CD4-positive, CD25-positive, alpha-beta regulatory T cell (primary cell): ENCODE results near the gene C5orf15. TPM values are rescaled to one million over a fixed set of nuclear protein-coding genes. Genes with fewer than 3 reads are reported as not detected.
A peak's percentile ranks its signal among the peaks of the same experiment; 100 is the strongest.
"Not testable (repeated sequence)": the region's sequence is repeated elsewhere in the genome, so short reads cannot be mapped to it uniquely, and the experiment has no call there.

ENCODE experiments used
- ATAC-seq, 2 donors: fragments of 150-1000 bp; cut with Tn5 transposase; one replicate each; pipeline ENCODE4 v1.10.0; 2021; ENCODE audit warnings: low read depth in 2 of 2, moderate number of reproducible peaks in 2 of 2, moderate library complexity in 1 of 2
- DNase-seq, 3 donors: peaks; one replicate each; pipeline versions ENCODE4 v3.0.0 to v3.0.0-alpha.2; 2012 to 2022; ENCODE audit warnings: mixed read lengths in 1 of 3
- H3K27ac ChIP-seq: one replicate; pipeline ENCODE4 v1.7.0; 2013; ENCODE audit warnings: mild to moderate bottlenecking, low read length; ENCODE audit not compliant: insufficient read depth, poor library complexity, severe bottlenecking
- H3K27me3 ChIP-seq: one replicate; pipeline ENCODE4 v1.7.0; 2013; ENCODE audit warnings: low read length; ENCODE audit not compliant: control insufficient read depth, insufficient read depth
- H3K36me3 ChIP-seq: one replicate; pipeline ENCODE4 v1.7.0; 2013; ENCODE audit warnings: mild to moderate bottlenecking, low read length, moderate library complexity; ENCODE audit not compliant: control insufficient read depth, insufficient read depth
- H3K4me1 ChIP-seq: 2 replicates; pipeline ENCODE4 v1.7.0; 2013; ENCODE audit warnings: mild to moderate bottlenecking, low read length; ENCODE audit not compliant: insufficient read depth, control insufficient read depth, poor library complexity, severe bottlenecking
- H3K4me3 ChIP-seq: one replicate; pipeline ENCODE4 v1.7.0; 2013; ENCODE audit warnings: low read depth, mild to moderate bottlenecking, low read length, moderate library complexity
- H3K9me3 ChIP-seq, 2 experiments: 1 replicate in 1 of 2; 2 replicates in 1 of 2; pipeline ENCODE4 v1.7.0; 2013; ENCODE audit warnings: low read length in 2 of 2, mild to moderate bottlenecking in 1 of 2, moderate library complexity in 1 of 2; ENCODE audit not compliant: control insufficient read depth in 2 of 2
- H3K27ac Mint-ChIP-seq, 3 donors: one replicate each; pipeline ENCODE4 v1.8.0; 2020 to 2022; ENCODE audit warnings: mild to moderate bottlenecking in 3 of 3, mixed read lengths in 3 of 3, moderate library complexity in 2 of 3
- H3K27me3 Mint-ChIP-seq: one replicate; pipeline ENCODE4 v1.8.0; 2022; ENCODE audit warnings: mild to moderate bottlenecking, mixed read lengths
- H3K36me3 Mint-ChIP-seq: one replicate; pipeline ENCODE4 v1.8.0; 2020; ENCODE audit warnings: mixed read lengths
- H3K4me1 Mint-ChIP-seq, 4 donors: one replicate each; pipeline ENCODE4 v1.8.0; 2020 to 2022; ENCODE audit warnings: mixed read lengths in 4 of 4, mild to moderate bottlenecking in 1 of 4
- H3K4me3 Mint-ChIP-seq, 4 donors: one replicate each; pipeline ENCODE4 v1.8.0; 2020 to 2022; ENCODE audit warnings: mild to moderate bottlenecking in 4 of 4, mixed read lengths in 4 of 4, moderate library complexity in 3 of 4
- H3K9me3 Mint-ChIP-seq, 7 donors: one replicate each; pipeline ENCODE4 v1.8.0; 2020 to 2022; ENCODE audit warnings: mixed read lengths in 7 of 7, mild to moderate bottlenecking in 3 of 7, moderate library complexity in 2 of 7
- polyA plus RNA-seq, 4 donors: library from polyadenylated mRNA; unstranded; fragments of 300-500 nt; fragmentation: Illumina TruSeq; gene quantifications; one replicate each; pipeline ENCODE4 v1.2.3, GENCODE V29; 2021
- total RNA-seq: library from RNA; stranded (reverse); gene quantifications from one replicate; pipeline ENCODE4 v1.2.3, GENCODE V29; 2022

Gene C5orf15
- total and polyA plus RNA-seq, 5 donors from 2014 or later, result 12.9 to 34.8 (median 25.4) TPM

DNA sequence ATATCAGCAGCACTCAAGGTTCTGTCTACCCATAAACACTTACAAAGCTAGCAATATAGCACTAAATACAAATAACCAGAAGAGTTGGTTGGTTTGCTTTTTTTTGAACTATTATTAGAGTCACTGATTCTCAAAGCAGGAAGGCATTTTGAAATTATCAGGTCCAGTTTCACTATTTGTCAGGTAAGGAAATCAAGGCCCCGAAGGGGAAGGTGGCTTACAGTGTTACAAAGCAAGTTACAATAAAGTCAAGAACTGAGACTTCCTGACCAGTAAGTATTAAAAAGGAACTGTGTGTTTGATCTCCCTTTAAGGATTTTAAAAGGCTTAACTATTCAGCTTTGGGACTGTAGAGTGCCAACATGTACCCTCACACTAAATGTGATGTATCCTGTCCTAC lies 10.8 kb downstream of the C5orf15 start:
- ATAC-seq (no peak), DNase-seq (peak in 1 of 3 donors; percentile 59)
- no peaks in the 10 kb centered on the region for H3K27me3 ChIP-seq
- H3K4me3 Mint-ChIP-seq, result peak overlapping the region in 3 of 4 donors; percentile 8 to 17 (median 15)
- peaks cover 14% of the 10 kb centered on the region for H3K4me1 ChIP-seq
- no peaks in the 10 kb centered on the region for H3K9me3 ChIP-seq
- H3K27me3 Mint-ChIP-seq, result no peaks in the 10 kb centered on the region
- peaks cover 28 to 36% (median 30%) of the 10 kb centered on the region in 4 donors for H3K4me1 Mint-ChIP-seq
- peak overlapping the region; percentile 53 for H3K27ac ChIP-seq
- peaks cover 34% of the 10 kb centered on the region for H3K36me3 ChIP-seq
- H3K4me3 ChIP-seq, result peak overlapping the region; percentile 45
- H3K27ac Mint-ChIP-seq, result peak overlapping the region; percentile 73 to 76 (median 74)
- no peaks in the 10 kb centered on the region for H3K9me3 Mint-ChIP-seq
- H3K36me3 Mint-ChIP-seq, result peaks cover 29% of the 10 kb centered on the region

GRCh38 chr5:133957080-133957479 lies 11.3 kb downstream of the C5orf15 start:
- Mint-ChIP-seq H3K27me3 (no peaks in the 10 kb centered on the region), H3K36me3 (peaks cover 29% of the 10 kb centered on the region), H3K4me1 (peaks cover 23 to 31% (median 26%) of the 10 kb centered on the region in 4 donors), H3K4me3 (peak overlapping the region in 1 of 4 donors; percentile 15), H3K9me3 (no peaks in the 10 kb centered on the region), H3K27ac (peak overlapping the region; percentile 73 to 76 (median 74))
- Histone ChIP-seq H3K4me1 (peaks cover 14% of the 10 kb centered on the region), H3K9me3 (no peaks in the 10 kb centered on the region), H3K4me3 (peak overlapping the region; percentile 45), H3K27ac (peak overlapping the region; percentile 53), H3K36me3 (peaks cover 34% of the 10 kb centered on the region), H3K27me3 (no peaks in the 10 kb centered on the region)
- DNase-seq (no peak), ATAC-seq (no peak)

DNA sequence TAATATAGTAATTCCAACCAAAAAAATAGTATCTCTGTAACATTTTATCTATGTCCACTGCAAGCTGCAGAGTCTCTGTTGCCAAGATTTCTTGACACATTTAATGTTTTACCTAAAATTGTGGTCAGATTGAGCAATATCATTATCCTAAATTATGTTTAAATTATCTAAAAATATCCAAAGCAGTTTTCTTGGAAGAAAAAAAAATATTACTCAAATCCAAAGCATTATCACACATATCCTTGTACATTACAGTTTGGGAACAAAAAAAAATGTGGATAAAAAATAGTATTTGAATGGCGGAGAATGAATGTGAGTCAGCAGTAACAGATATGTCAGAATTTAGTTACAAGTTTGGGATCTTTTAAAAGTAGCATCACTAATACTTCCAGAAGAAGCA lies 12.2 kb downstream of the C5orf15 start:
- not testable (repeated sequence) for H3K27ac ChIP-seq, ATAC-seq, H3K27ac Mint-ChIP-seq, DNase-seq, H3K27me3 ChIP-seq, H3K4me3 Mint-ChIP-seq, H3K27me3 Mint-ChIP-seq, H3K9me3 Mint-ChIP-seq, H3K9me3 ChIP-seq, H3K4me3 ChIP-seq
- peaks cover 29% of the 10 kb centered on the region for H3K36me3 Mint-ChIP-seq
- peaks cover 14% of the 10 kb centered on the region for H3K4me1 ChIP-seq
- peaks cover 34% of the 10 kb centered on the region for H3K36me3 ChIP-seq
- peaks cover 23 to 29% (median 26%) of the 10 kb centered on the region in 4 donors for H3K4me1 Mint-ChIP-seq

- Histone ChIP-seq H3K4me1 (peaks cover 14% of the 10 kb centered on the region), H3K27ac (no peak overlapping the region), H3K27me3 (no peaks in the 10 kb centered on the region), H3K4me3 (no peak overlapping the region), H3K9me3 (no peaks in the 10 kb centered on the region), H3K36me3 (peaks cover 21% of the 10 kb centered on the region)
- Mint-ChIP-seq H3K4me3 (no peak overlapping the region), H3K27me3 (no peaks in the 10 kb centered on the region), H3K27ac (no peak overlapping the region), H3K36me3 (peaks cover 17% of the 10 kb centered on the region), H3K9me3 (no peaks in the 10 kb centered on the region), H3K4me1 (peaks cover 9 to 15% (median 12%) of the 10 kb centered on the region in 4 donors)
- ATAC-seq, result no peak
- DNase-seq, result no peak
Measured at GRCh38 chr5:133953568-133954145, 14.8 kb downstream of the C5orf15 start.

GRCh38 chr5:133952729-133953567 lies 15.5 kb downstream of the C5orf15 start:
- H3K9me3 ChIP-seq, result no peaks in the 10 kb centered on the region
- no peak for DNase-seq
- Mint-ChIP-seq H3K9me3 (no peaks in the 10 kb centered on the region), H3K4me3 (no peak overlapping the region), H3K4me1 (peaks cover 9 to 14% (median 11%) of the 10 kb centered on the region in 4 donors), H3K36me3 (peaks cover 17% of the 10 kb centered on the region), H3K27me3 (no peaks in the 10 kb centered on the region), H3K27ac (peak overlapping the region in 1 of 3 donors; percentile 23)
- H3K4me1 ChIP-seq, result peaks cover 10% of the 10 kb centered on the region
- H3K36me3 ChIP-seq, result peaks cover 21% of the 10 kb centered on the region
- no peak overlapping the region for H3K4me3 ChIP-seq
- H3K27ac ChIP-seq, result no peak overlapping the region
- ATAC-seq, result no peak
- H3K27me3 ChIP-seq, result no peaks in the 10 kb centered on the region

GRCh38 chr5:133950821-133951612 lies 17.4 kb downstream of the C5orf15 start:
- H3K27ac ChIP-seq, result no peak overlapping the region
- H3K27ac Mint-ChIP-seq, result no peak overlapping the region
- ATAC-seq (no peak), DNase-seq (no peak)
- H3K36me3 ChIP-seq, result peaks cover 11% of the 10 kb centered on the region
- H3K27me3 ChIP-seq, result peaks cover 3% of the 10 kb centered on the region
- H3K4me1 ChIP-seq, result no peaks in the 10 kb centered on the region
- no peaks in the 10 kb centered on the region for H3K9me3 Mint-ChIP-seq
- H3K4me1 Mint-ChIP-seq, result peaks cover 0 to 5% (median 0%) of the 10 kb centered on the region in 4 donors
- H3K27me3 Mint-ChIP-seq, result no peaks in the 10 kb centered on the region
- H3K36me3 Mint-ChIP-seq, result peaks cover 15% of the 10 kb centered on the region
- H3K4me3 ChIP-seq, result no peak overlapping the region
- peak overlapping the region in 1 of 4 donors; percentile 47 for H3K4me3 Mint-ChIP-seq
- H3K9me3 ChIP-seq, result no peaks in the 10 kb centered on the region

GRCh38 chr5:133948721-133949120 lies 19.7 kb downstream of the C5orf15 start:
- ATAC-seq (no peak), DNase-seq (no peak)
- Mint-ChIP-seq H3K4me1 (no peaks in the 10 kb centered on the region), H3K27me3 (peaks cover 4% of the 10 kb centered on the region), H3K4me3 (no peak overlapping the region), H3K9me3 (no peaks in the 10 kb centered on the region), H3K36me3 (peaks cover 2% of the 10 kb centered on the region), H3K27ac (no peak overlapping the region)
- no peak overlapping the region for H3K4me3 ChIP-seq
- no peaks in the 10 kb centered on the region for H3K4me1 ChIP-seq
- H3K27me3 ChIP-seq, result peaks cover 4% of the 10 kb centered on the region
- no peaks in the 10 kb centered on the region for H3K36me3 ChIP-seq
- H3K27ac ChIP-seq, result no peak overlapping the region
- H3K9me3 ChIP-seq, result no peaks in the 10 kb centered on the region
